GM18858 (cell line): ENCODE measurements around the gene SAPCD1.

Experiments used
- ATAC-seq: cut with Tn5 transposase; IDR thresholded peaks from one replicate; pipeline ENCODE4 v1.9.1; 2021; ENCODE audit not compliant: unreplicated experiment

SAPCD1 gene

DNA sequence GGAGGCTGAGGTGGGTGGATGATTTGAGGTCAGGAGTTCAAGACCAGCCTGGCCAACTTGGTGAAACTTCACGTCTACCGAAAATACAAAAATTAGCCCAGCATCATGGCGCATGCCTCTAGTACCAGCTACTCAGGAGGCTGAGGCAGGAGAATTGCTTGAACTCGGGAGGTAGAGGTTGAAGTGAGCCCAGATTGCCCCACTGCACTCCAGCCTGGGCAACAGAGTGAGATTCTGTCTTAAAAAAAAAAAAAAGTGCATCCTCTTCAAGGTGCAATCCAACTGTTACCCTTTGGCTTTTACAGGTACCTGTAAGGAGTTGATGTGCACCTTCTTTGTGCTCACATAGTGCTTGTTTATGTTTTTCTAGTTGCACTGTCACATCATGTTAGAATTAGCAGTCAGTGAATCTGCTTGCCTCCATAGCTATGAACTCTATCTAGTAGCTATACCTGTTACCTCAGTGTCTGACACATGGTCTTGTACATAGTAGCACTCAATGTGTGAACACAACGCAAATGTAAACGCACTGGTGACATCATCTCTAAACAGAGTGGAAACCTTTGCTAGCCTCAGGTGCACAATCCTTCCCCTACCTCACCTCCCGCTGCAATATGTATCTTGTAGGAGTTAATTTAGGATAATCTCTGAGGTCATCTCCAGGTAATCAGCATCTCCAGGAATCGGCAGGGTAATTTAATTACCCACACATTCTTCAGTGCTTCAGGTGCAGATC is 13.0 kb upstream of the SAPCD1 start:
- no peak for ATAC-seq

- no peak for ATAC-seq
Observed at GRCh38 chr6:31750411-31751022, 11.9 kb upstream of the SAPCD1 start.

DNA sequence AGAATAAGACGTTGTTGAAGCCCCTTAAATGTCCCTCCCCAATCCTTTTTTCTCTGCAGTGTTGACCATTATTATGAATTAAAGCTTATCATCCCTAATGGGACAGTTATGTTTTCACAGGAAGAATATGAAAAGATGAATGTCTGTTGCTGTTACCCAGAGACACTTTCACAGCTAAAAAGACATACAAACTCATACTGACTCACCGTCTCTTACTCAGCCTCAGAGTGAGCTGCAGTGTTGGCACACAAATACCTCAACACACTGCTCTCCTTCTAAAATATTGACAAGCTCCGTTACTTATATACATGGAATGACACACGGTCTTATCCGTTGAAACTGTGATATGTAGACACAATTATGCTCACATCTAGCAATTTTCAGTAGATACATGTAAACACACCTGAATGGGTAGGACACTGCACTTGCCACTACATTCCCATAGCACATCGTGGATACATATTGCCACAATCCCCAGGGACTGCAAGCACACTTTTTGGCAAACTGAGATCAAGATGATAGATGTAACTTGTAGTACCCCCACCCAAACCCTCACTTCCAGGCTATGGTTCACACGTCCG is 9.6 kb upstream of the SAPCD1 start:
- ATAC-seq, result no peak

DNA sequence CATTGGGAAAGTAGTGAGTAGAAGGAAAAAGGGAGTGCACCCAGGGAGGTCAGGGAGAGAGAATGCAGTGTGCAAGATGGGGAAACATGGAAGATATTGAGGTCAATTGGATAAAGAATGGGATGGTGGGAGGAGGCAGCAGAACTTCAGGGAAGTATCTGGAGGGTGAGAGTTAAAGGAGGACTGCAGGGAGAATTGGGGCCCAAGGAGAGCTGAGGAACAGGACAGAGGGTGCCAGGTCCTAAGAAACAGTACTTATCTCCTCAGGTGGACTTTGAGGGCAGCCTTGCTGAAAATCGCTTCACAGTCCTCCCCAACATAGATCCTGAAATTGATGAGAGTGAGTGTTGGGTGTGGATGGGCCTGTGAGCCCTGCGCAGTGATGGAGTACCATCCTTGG is 4.2 kb upstream of the SAPCD1 start:
- no peak for ATAC-seq

- no peak for ATAC-seq
Observed at GRCh38 chr6:31760790-31761189, 1.7 kb upstream of the SAPCD1 start.

- ATAC-seq, result no peak
Observed at GRCh38 chr6:31761343-31761742, 1.1 kb upstream of the SAPCD1 start.

GRCh38 chr6:31762878-31763618 is 592 bp downstream of the SAPCD1 start:
- ATAC-seq, result no peak

- ATAC-seq, result no peak
Observed at GRCh38 chr6:31763619-31763940, 1.1 kb downstream of the SAPCD1 start.

DNA sequence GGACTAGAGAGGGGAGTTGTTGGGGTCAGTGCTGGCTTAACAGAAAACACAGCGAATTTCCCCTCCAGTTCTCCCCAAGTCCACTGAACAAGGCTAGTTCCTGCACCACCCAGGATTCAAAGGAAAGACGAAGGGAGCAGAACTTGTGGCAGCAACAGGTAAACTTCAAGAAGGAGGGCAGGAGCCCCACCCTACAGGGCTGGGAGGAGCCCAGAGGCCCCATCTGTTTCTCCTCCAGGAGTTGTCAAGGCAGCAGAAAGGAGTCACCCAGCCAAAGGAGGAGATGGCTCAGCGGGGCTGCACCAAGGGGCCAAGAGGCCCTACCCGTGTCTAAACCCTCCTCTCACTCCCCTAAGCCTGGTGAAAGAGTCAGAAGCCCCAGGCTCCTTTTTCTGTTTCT is 1.7 kb downstream of the SAPCD1 start:
- ATAC-seq, result no peak

GRCh38 chr6:31765559-31765909 is 3.1 kb downstream of the SAPCD1 start:
- no peak for ATAC-seq

GRCh38 chr6:31765910-31766794 is 3.7 kb downstream of the SAPCD1 start:
- ATAC-seq, result no peak

- ATAC-seq, result no peak
Observed at GRCh38 chr6:31767096-31767645, 4.7 kb downstream of the SAPCD1 start.

DNA sequence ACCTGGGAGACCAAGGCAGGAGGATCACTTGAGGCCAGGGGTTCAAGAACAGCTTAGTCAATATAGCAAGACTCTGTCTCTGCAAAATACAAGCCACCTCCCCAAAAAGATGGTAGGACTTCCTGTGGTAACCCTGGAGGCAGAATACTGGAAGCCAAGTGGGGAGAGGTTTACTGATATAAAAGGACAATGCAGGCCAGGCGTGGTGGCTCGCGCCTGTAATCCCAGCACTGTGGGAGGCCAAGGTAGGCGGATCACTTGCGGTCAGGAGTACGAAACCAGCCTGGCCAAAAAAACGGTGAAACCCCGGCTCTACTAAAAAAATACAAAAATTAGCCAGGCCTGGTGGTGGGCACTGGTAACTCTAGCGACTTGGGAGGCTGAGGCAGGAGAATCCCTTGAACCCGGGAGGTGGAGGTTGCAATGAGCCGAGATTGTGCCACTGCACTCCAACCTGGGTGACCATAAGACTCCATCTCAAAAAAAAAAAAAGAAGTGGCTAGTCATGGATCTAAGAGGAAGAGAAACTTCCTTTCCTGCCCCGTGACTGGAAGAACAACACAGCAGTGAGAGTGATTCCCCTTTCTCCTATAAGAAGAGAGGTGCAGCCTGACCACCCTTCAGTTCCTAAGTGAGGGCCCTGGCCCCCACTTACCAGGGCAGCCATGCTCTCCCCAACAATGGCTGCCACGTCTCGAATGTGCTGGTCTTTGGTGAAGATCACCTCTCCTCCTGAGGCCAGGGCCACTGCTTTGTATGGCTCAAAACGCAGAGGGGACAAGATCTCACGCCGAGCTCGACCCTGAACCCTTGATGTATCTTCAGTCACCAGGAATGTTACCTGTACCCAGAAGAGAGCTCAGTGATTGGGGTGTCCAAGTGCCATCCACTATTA is 6.2 kb downstream of the SAPCD1 start:
- ATAC-seq, result no peak

GRCh38 chr6:31769684-31770371 is 7.4 kb downstream of the SAPCD1 start:
- ATAC-seq, result no peak

DNA sequence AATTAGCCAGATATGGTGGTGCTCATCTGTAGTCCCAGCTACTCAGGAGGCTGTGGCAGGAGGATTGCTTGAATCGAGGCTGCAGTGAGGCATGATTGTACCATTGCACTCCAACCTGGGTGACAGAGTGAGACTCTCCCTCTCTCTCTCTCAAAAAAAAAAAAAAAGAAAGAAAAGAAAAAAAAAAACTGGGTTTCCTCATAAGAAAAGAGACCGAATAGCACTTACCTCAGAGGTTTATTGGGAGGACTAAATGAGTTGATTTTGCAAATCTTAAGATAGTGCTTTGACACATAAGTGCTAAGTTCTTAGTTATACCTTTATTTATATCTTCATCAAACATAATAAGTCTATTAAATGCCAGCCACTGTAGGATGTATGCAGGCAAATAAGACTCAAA is 8.4 kb downstream of the SAPCD1 start:
- ATAC-seq, result no peak

DNA sequence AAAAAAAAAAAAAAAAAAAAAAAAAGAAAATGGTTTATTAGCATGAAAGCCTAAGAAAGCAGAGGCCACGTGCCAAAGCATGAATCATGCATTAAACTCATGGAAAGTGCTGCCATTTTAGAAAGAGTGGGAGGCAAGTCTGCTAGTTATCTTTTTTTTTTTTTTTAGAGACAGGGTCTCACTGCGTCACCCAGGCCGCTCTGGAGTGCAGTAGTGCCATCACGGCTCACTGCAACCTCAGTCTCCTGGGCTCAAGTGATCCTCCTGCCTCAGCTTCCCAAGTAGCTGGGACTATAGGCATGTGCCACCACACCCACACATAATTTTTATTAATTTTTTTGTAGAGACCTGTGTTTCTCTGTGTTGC is 9.5 kb downstream of the SAPCD1 start:
- ATAC-seq, result no peak

DNA sequence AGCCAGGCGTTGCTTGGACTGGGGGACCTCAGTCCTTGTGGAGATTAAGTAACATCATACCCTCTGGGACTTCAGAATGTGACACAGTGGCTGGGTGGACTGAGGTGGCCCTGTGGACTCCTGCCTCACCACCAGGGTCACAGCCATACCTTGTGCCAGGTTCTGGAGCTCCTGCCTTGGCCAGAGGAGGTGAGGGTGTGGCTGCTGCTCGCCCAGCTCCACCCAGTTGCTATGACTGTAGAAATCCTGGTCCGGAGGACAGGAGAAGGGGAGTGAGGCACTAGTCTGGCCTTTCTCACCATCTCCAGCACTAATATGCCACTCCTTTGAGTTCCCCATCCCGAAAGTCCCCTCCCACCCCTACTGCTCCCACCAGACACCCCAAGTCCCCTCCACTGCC is 12.7 kb downstream of the SAPCD1 start:
- ATAC-seq, result no peak

- no peak for ATAC-seq
Observed at GRCh38 chr6:31775633-31776484, 13.4 kb downstream of the SAPCD1 start.
